Suprapubic skin (tissue), 4 donors: ENCODE results near the gene GLCCI1. TPM values are rescaled to one million over a fixed set of nuclear protein-coding genes. Genes with fewer than 3 reads are reported as not detected.

Source experiments
- DNase-seq, 2 donors: peaks; one replicate each; pipeline ENCODE4 v3.0.0-alpha.2; 2019; ENCODE audit warnings: low spot score in 2 of 2
- H3K27ac ChIP-seq: fragments of 200-600 bp; sonication (generic); one replicate; pipeline ENCODE4 v1.5.1; 2019
- H3K27me3 ChIP-seq: fragments of 200-600 bp; sonication (generic); one replicate; pipeline ENCODE4 v1.5.1; 2019
- H3K36me3 ChIP-seq: fragments of 200-600 bp; sonication (generic); one replicate; pipeline ENCODE4 v1.5.1; 2019
- H3K4me1 ChIP-seq: fragments of 200-600 bp; sonication (generic); one replicate; pipeline ENCODE4 v1.5.1; 2019
- H3K4me3 ChIP-seq: fragments of 200-600 bp; sonication (generic); one replicate; pipeline ENCODE4 v1.5.1; 2019; ENCODE audit warnings: mild to moderate bottlenecking
- H3K9me3 ChIP-seq: fragments of 200-600 bp; sonication (generic); one replicate; pipeline ENCODE4 v1.5.1; 2019
- CTCF ChIP-seq, 2 donors: fragments of 200-600 bp in 1 of 2; fragments of 450-650 bp in 1 of 2; sonication (generic) in 1 of 2; IDR thresholded peaks; one replicate each; pipeline ENCODE4 v1.5.1; 2016 to 2019; ENCODE audit warnings: antibody characterized with exemption in 2 of 2, mild to moderate bottlenecking in 1 of 2, moderate library complexity in 1 of 2
- EP300 ChIP-seq: sonication (generic); formaldehyde crosslinking; IDR thresholded peaks from one replicate; pipeline ENCODE4 v1.6.1; 2017; ENCODE audit warnings: antibody characterized with exemption
- POLR2A ChIP-seq, 2 donors: fragments of 450-650 bp; IDR thresholded peaks; one replicate each; pipeline ENCODE4 v1.6.1; 2017; ENCODE audit warnings: antibody characterized with exemption in 2 of 2, mild to moderate bottlenecking in 2 of 2, moderate library complexity in 2 of 2
- POLR2AphosphoS5 ChIP-seq, 3 donors: sonication (generic); formaldehyde crosslinking; IDR thresholded peaks; one replicate each; pipeline ENCODE4 v1.6.1; 2017; ENCODE audit warnings: antibody characterized with exemption in 3 of 3
- WGBS: methylation state at CpG from one replicate; pipeline ENCODE4 v1.1.5; 2018; 5-methylcytosine and 5-hydroxymethylcytosine counted together
- total RNA-seq, 4 donors: library from RNA; depleted of rRNA; stranded (reverse); fragments of >200 nt; gene quantifications; one replicate each; pipeline ENCODE4 v1.1.0, GENCODE V29; 2016

Gene GLCCI1
- total RNA-seq, 4 donors from 2014 or later = 17.1 to 37.7 (median 23.6) TPM

- H3K27me3 ChIP-seq = no peaks in the 10 kb centered on the region
- no peak for DNase-seq
- H3K36me3 ChIP-seq = no peaks in the 10 kb centered on the region
- no peaks in the 10 kb centered on the region for H3K4me1 ChIP-seq
- WGBS = 58% methylated on average over 4 of the region's 4 CpGs
- no peaks in the 10 kb centered on the region for H3K9me3 ChIP-seq
- no peak for TF ChIP-seq EP300
- TF ChIP-seq POLR2AphosphoS5 (IDR thresholded peaks at IDR 0.05) = no peak
- TF ChIP-seq CTCF (IDR thresholded peaks at IDR 0.05) = no peak
- TF ChIP-seq POLR2A (IDR thresholded peaks at IDR 0.05) = no peak
- H3K4me3 ChIP-seq = no peak overlapping the region
- no peak overlapping the region for H3K27ac ChIP-seq
Observed at GRCh38 chr7:8109196-8110022, 140.8 kb downstream of the GLCCI1 start.

GRCh38 chr7:8111282-8111960 lies 142.8 kb downstream of the GLCCI1 start:
- DNase-seq = no peak
- no peaks in the 10 kb centered on the region for H3K4me1 ChIP-seq
- no peaks in the 10 kb centered on the region for H3K36me3 ChIP-seq
- no peak overlapping the region for H3K4me3 ChIP-seq
- H3K27ac ChIP-seq = no peak overlapping the region
- no peaks in the 10 kb centered on the region for H3K9me3 ChIP-seq
- TF ChIP-seq POLR2A (IDR thresholded peaks at IDR 0.05) (no peak), CTCF (IDR thresholded peaks at IDR 0.05) (no peak), EP300 (no peak), POLR2AphosphoS5 (IDR thresholded peaks at IDR 0.05) (no peak)
- 76% methylated on average over 11 of the region's 11 CpGs for WGBS
- no peaks in the 10 kb centered on the region for H3K27me3 ChIP-seq

GRCh38 chr7:8112685-8113084 lies 144.1 kb downstream of the GLCCI1 start:
- H3K9me3 ChIP-seq = no peaks in the 10 kb centered on the region
- H3K36me3 ChIP-seq = no peaks in the 10 kb centered on the region
- TF ChIP-seq EP300 (no peak), POLR2AphosphoS5 (IDR thresholded peaks at IDR 0.05) (no peak), CTCF (IDR thresholded peaks at IDR 0.05) (no peak), POLR2A (IDR thresholded peaks at IDR 0.05) (no peak)
- no peak for DNase-seq
- H3K27me3 ChIP-seq = no peaks in the 10 kb centered on the region
- H3K27ac ChIP-seq = no peak overlapping the region
- H3K4me3 ChIP-seq = no peak overlapping the region
- WGBS = no CpG with 5 or more reads among the region's 2 CpGs
- no peaks in the 10 kb centered on the region for H3K4me1 ChIP-seq

GRCh38 chr7:8113184-8113583 lies 144.6 kb downstream of the GLCCI1 start:
- no peak overlapping the region for H3K27ac ChIP-seq
- no peak for TF ChIP-seq EP300
- TF ChIP-seq POLR2AphosphoS5 (IDR thresholded peaks at IDR 0.05) = no peak
- TF ChIP-seq CTCF (IDR thresholded peaks at IDR 0.05) = no peak
- TF ChIP-seq POLR2A (IDR thresholded peaks at IDR 0.05) = no peak

DNA sequence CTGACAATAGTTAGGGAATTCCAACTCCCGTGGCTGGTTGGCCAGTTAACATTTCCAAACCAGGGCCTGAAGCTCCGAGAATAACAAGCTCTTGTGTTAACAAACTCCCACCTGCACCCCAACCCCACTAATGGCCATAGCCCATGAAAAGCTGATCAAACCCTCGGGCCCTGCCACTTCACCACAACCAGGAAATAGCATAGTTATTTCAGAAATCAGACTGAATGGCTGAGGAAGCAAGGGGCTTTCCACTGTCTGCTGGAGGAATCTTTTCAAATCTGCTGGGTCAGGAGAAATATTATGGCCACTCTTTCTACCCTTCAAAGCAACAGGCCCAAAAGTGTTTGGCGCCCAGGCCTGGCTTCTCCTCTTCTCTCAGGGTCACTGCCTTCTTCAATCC lies 145.6 kb downstream of the GLCCI1 start:
- 95% methylated on average over 4 of the region's 4 CpGs for WGBS
- no peaks in the 10 kb centered on the region for H3K4me1 ChIP-seq
- TF ChIP-seq EP300 (no peak), CTCF (IDR thresholded peaks at IDR 0.05) (no peak), POLR2AphosphoS5 (IDR thresholded peaks at IDR 0.05) (no peak), POLR2A (IDR thresholded peaks at IDR 0.05) (no peak)
- DNase-seq = no peak
- H3K4me3 ChIP-seq = no peak overlapping the region
- H3K27ac ChIP-seq = no peak overlapping the region
- no peaks in the 10 kb centered on the region for H3K9me3 ChIP-seq
- H3K27me3 ChIP-seq = no peaks in the 10 kb centered on the region
- no peaks in the 10 kb centered on the region for H3K36me3 ChIP-seq

More at GRCh38 chr7:8113184-8113583, 144.6 kb downstream of the GLCCI1 start:
- Histone ChIP-seq H3K36me3 (no peaks in the 10 kb centered on the region), H3K4me1 (no peaks in the 10 kb centered on the region), H3K27me3 (no peaks in the 10 kb centered on the region), H3K9me3 (no peaks in the 10 kb centered on the region), H3K4me3 (no peak overlapping the region)
- 92% methylated on average over 3 of the region's 3 CpGs for WGBS
- no peak for DNase-seq
